ENCODE data around the gene PIGN. TPM values are rescaled to one million over a fixed set of nuclear protein-coding genes. Genes with fewer than 3 reads are reported as not detected.
A peak's percentile ranks its signal among the peaks of the same experiment; 100 is the strongest.
"Not testable (repeated sequence)": the region's sequence is repeated elsewhere in the genome, so short reads cannot be mapped to it uniquely, and the experiment has no call there.

PIGN gene
- total RNA-seq, 2 donors from 2014 or later: 35.7 to 46.6 TPM

GRCh38 chr18:62187543-62188510 lies 971 bp upstream of the PIGN start:
- peak; percentile 53 for DNase-seq
- peak; percentile 50 for ATAC-seq
- intact Hi-C loops (cut with DNase I, micrococcal nuclease): loop anchor here in 1 of 2 donors (5.0 kb wide), 1 partner anchor 59 kb away; no protein-coding TSS in a partner anchor

- DNase-seq (peak in 1 of 2 donors; percentile 41), ATAC-seq (no peak)
- intact Hi-C loops (cut with DNase I, micrococcal nuclease): loop anchor here in 1 of 2 donors (5.0 kb wide), 1 partner anchor 61 kb away; no protein-coding TSS in a partner anchor
These were observed 420 bp downstream of the PIGN start for GRCh38 chr18:62186499-62186773.

- peak in 1 of 2 donors; percentile 25 for DNase-seq
- ATAC-seq: no peak
- intact Hi-C loops (cut with DNase I, micrococcal nuclease): loop anchor here in 1 of 2 donors (2.0 kb wide), 1 partner anchor 65 kb away; no protein-coding TSS in a partner anchor
These were observed 3.2 kb downstream of the PIGN start for GRCh38 chr18:62183578-62184195.

- intact Hi-C loops (cut with DNase I, micrococcal nuclease): no loop called here
- no peak for ATAC-seq
- no peak for DNase-seq
These were observed 4.6 kb downstream of the PIGN start for GRCh38 chr18:62182220-62182619.

GRCh38 chr18:62179213-62179612 lies 7.6 kb downstream of the PIGN start:
- DNase-seq: no peak
- intact Hi-C loops (cut with DNase I, micrococcal nuclease): no loop called here
- peak; percentile 60 for ATAC-seq

- no peak for DNase-seq
- intact Hi-C loops (cut with DNase I, micrococcal nuclease): no loop called here
- no peak for ATAC-seq
These were observed 9.6 kb downstream of the PIGN start for GRCh38 chr18:62177271-62177670.

GRCh38 chr18:62175521-62175920 lies 11.3 kb downstream of the PIGN start:
- no peak for DNase-seq
- ATAC-seq: no peak
- intact Hi-C loops (cut with DNase I, micrococcal nuclease): no loop called here

- intact Hi-C loops (cut with DNase I, micrococcal nuclease): no loop called here
- ATAC-seq (no peak), DNase-seq (no peak)
These were observed 14.6 kb downstream of the PIGN start for GRCh38 chr18:62172298-62172697.

- ATAC-seq (no peak), DNase-seq (no peak)
- intact Hi-C loops (cut with DNase I, micrococcal nuclease): no loop called here
These were observed 16.0 kb downstream of the PIGN start for GRCh38 chr18:62170857-62171256.

- ATAC-seq; intact Hi-C loops (cut with DNase I, micrococcal nuclease); DNase-seq: not testable (repeated sequence)
These were observed 20.3 kb downstream of the PIGN start for GRCh38 chr18:62166524-62166923.

GRCh38 chr18:62165583-62165982 lies 21.3 kb downstream of the PIGN start:
- intact Hi-C loops (cut with DNase I, micrococcal nuclease): no loop called here
- ATAC-seq: peak; percentile 74
- no peak for DNase-seq

GRCh38 chr18:62164855-62165487 lies 21.9 kb downstream of the PIGN start:
- intact Hi-C loops (cut with DNase I, micrococcal nuclease): no loop called here
- no peak for DNase-seq
- ATAC-seq: no peak

- intact Hi-C loops (cut with DNase I, micrococcal nuclease): no loop called here
- no peak for ATAC-seq
- no peak for DNase-seq
These were observed 22.5 kb downstream of the PIGN start for GRCh38 chr18:62164310-62164709.

- DNase-seq (no peak), ATAC-seq (no peak)
- intact Hi-C loops (cut with DNase I, micrococcal nuclease): no loop called here
These were observed 29.0 kb downstream of the PIGN start for GRCh38 chr18:62157843-62158242.

- ATAC-seq (peak; percentile 33), DNase-seq (no peak)
These were observed 34.0 kb downstream of the PIGN start for GRCh38 chr18:62152844-62153243.

GRCh38 chr18:62151068-62151771 lies 35.6 kb downstream of the PIGN start:
- intact Hi-C loops (cut with DNase I, micrococcal nuclease): no loop called here
- ATAC-seq (peak; percentile 49), DNase-seq (no peak)

More at GRCh38 chr18:62152844-62153243, 34.0 kb downstream of the PIGN start:
- intact Hi-C loops (cut with DNase I, micrococcal nuclease): no loop called here

GRCh38 chr18:62144338-62144737 lies 42.5 kb downstream of the PIGN start:
- no peak for DNase-seq
- intact Hi-C loops (cut with DNase I, micrococcal nuclease): no loop called here
- ATAC-seq: no peak

- intact Hi-C loops (cut with DNase I, micrococcal nuclease): no loop called here
- no peak for ATAC-seq
These were observed 46.6 kb downstream of the PIGN start for GRCh38 chr18:62140259-62140658.

More at GRCh38 chr18:62140259-62140658, 46.6 kb downstream of the PIGN start:
- DNase-seq: no peak

Measured in left colon (tissue), 2 donors.